DND-41 (cell line): Measurements from ENCODE around the gene FRMD8.

Experiments
- EZH2 ChIP-seq: IDR thresholded peaks from 3 replicates; pipeline ENCODE4 v1.6.1; 2012; ENCODE audit warnings: borderline replicate concordance, low read depth, mild to moderate bottlenecking, moderate library complexity, low read length, inconsistent platforms; ENCODE audit not compliant: severe bottlenecking
- TF ChIP-seq, protein P1 (sequence below): IDR thresholded peaks from 2 replicates; pipeline ENCODE4 v1.5.1; 2012; ENCODE audit warnings: borderline replicate concordance, low read length, moderate library complexity, mild to moderate bottlenecking; ENCODE audit not compliant: poor library complexity, severe bottlenecking; ENCODE audit errors: extremely low read depth

- TF ChIP-seq, protein P1, sequence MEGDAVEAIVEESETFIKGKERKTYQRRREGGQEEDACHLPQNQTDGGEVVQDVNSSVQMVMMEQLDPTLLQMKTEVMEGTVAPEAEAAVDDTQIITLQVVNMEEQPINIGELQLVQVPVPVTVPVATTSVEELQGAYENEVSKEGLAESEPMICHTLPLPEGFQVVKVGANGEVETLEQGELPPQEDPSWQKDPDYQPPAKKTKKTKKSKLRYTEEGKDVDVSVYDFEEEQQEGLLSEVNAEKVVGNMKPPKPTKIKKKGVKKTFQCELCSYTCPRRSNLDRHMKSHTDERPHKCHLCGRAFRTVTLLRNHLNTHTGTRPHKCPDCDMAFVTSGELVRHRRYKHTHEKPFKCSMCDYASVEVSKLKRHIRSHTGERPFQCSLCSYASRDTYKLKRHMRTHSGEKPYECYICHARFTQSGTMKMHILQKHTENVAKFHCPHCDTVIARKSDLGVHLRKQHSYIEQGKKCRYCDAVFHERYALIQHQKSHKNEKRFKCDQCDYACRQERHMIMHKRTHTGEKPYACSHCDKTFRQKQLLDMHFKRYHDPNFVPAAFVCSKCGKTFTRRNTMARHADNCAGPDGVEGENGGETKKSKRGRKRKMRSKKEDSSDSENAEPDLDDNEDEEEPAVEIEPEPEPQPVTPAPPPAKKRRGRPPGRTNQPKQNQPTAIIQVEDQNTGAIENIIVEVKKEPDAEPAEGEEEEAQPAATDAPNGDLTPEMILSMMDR = no peak
- TF ChIP-seq EZH2 = no peak
Observed at GRCh38 chr11:65404210-65404609, 17.8 kb downstream of the FRMD8 start.
